Effector memory CD8-positive, alpha-beta T cell (primary cell): ENCODE measurements around the gene IFIT1.
"Not testable (repeated sequence)": the region's sequence is repeated elsewhere in the genome, so short reads cannot be mapped to it uniquely, and the experiment has no call there.

ENCODE experiments used
- ATAC-seq: fragments of 150-1000 bp; cut with Tn5 transposase; replicated peaks from 2 replicates; pipeline ENCODE4 v1.10.0; 2021; ENCODE audit warnings: mild to moderate bottlenecking, moderate library complexity
- DNase-seq, 3 experiments: peaks; one replicate each; pipeline ENCODE4 v3.0.0; 2021
- H3K27ac Mint-ChIP-seq, 2 donors: one replicate each; pipeline ENCODE4 v1.8.0; 2022; ENCODE audit warnings: mild to moderate bottlenecking in 2 of 2, mixed read lengths in 2 of 2, moderate library complexity in 2 of 2
- H3K27me3 Mint-ChIP-seq, 2 donors: one replicate each; pipeline ENCODE4 v1.8.0; 2022; ENCODE audit warnings: mixed read lengths in 2 of 2
- H3K36me3 Mint-ChIP-seq: one replicate; pipeline ENCODE4 v1.8.0; 2022; ENCODE audit warnings: mild to moderate bottlenecking, moderate library complexity, mixed read lengths; ENCODE audit not compliant: insufficient read depth
- H3K4me1 Mint-ChIP-seq, 2 donors: one replicate each; pipeline ENCODE4 v1.8.0; 2022; ENCODE audit warnings: low read depth in 2 of 2, mixed read lengths in 2 of 2
- H3K4me3 Mint-ChIP-seq, 2 donors: one replicate each; pipeline ENCODE4 v1.8.0; 2022; ENCODE audit warnings: mild to moderate bottlenecking in 2 of 2, mixed read lengths in 2 of 2, moderate library complexity in 2 of 2
- H3K9me3 Mint-ChIP-seq, 2 donors: one replicate each; pipeline ENCODE4 v1.8.0; 2022; ENCODE audit warnings: mixed read lengths in 2 of 2
- total RNA-seq, 9 experiments: gene quantifications; one replicate each; lab custom pipeline; 2026; lab: John Stamatoyannopoulos, UW

IFIT1 gene
- 0.46 to 35.2 (median 3.1) reads per million in 9 experiments for total RNA-seq

GRCh38 chr10:89391907-89392756 lies at the start of gene IFIT1:
TSS of gene IFIT1 (plus strand) at chr10:89392623. CDS start at chr10:89392713, 90 bp downstream.
- peaks cover 9% of the 10 kb centered on the region for H3K36me3 Mint-ChIP-seq
- H3K4me1 Mint-ChIP-seq, result peaks cover 10 to 16% of the 10 kb centered on the region in 2 donors
- peak within 1 kb of the TSS; percentile 83 to 96 for H3K4me3 Mint-ChIP-seq
- DNase-seq, result peak; percentile 14 to 36 (median 23)
- H3K9me3 Mint-ChIP-seq, result no peaks in the 10 kb centered on the region
- H3K27ac Mint-ChIP-seq, result peak within 1 kb of the TSS; percentile 89 to 93
- H3K27me3 Mint-ChIP-seq, result no peaks in the 10 kb centered on the region
- ATAC-seq, result peak; percentile 91

- no peak overlapping the region for H3K4me3 Mint-ChIP-seq
- H3K27ac Mint-ChIP-seq, result no peak overlapping the region
- peaks cover 2% of the 10 kb centered on the region for H3K36me3 Mint-ChIP-seq
- H3K27me3 Mint-ChIP-seq, result peaks cover 0 to 73% of the 10 kb centered on the region in 2 donors
- ATAC-seq (no peak), DNase-seq (no peak)
- H3K4me1 Mint-ChIP-seq, result no peaks in the 10 kb centered on the region
- H3K9me3 Mint-ChIP-seq, result no peaks in the 10 kb centered on the region
These were observed 49.2 kb upstream of the IFIT1 start for GRCh38 chr10:89343089-89343767.

GRCh38 chr10:89344156-89344555 lies 48.3 kb upstream of the IFIT1 start:
- Mint-ChIP-seq H3K27me3 (peaks cover 0 to 74% of the 10 kb centered on the region in 2 donors), H3K27ac (no peak overlapping the region), H3K9me3 (no peaks in the 10 kb centered on the region), H3K4me3 (no peak overlapping the region), H3K4me1 (no peaks in the 10 kb centered on the region), H3K36me3 (peaks cover 2% of the 10 kb centered on the region)
- DNase-seq (no peak), ATAC-seq (no peak)

GRCh38 chr10:89345367-89346000 lies 46.9 kb upstream of the IFIT1 start:
- Mint-ChIP-seq H3K4me3 (no peak overlapping the region), H3K36me3 (no peaks in the 10 kb centered on the region), H3K27me3 (peaks cover 0 to 71% of the 10 kb centered on the region in 2 donors), H3K9me3 (no peaks in the 10 kb centered on the region), H3K4me1 (no peaks in the 10 kb centered on the region), H3K27ac (no peak overlapping the region)
- DNase-seq (no peak), ATAC-seq (no peak)

- ATAC-seq (no peak), DNase-seq (no peak)
- peaks cover 0 to 75% of the 10 kb centered on the region in 2 donors for H3K27me3 Mint-ChIP-seq
- H3K9me3 Mint-ChIP-seq, result no peaks in the 10 kb centered on the region
- H3K36me3 Mint-ChIP-seq, result no peaks in the 10 kb centered on the region
- no peak overlapping the region for H3K4me3 Mint-ChIP-seq
- no peaks in the 10 kb centered on the region for H3K4me1 Mint-ChIP-seq
- no peak overlapping the region for H3K27ac Mint-ChIP-seq
These were observed 45.8 kb upstream of the IFIT1 start for GRCh38 chr10:89346405-89347254.

GRCh38 chr10:89347701-89348457 lies 44.5 kb upstream of the IFIT1 start:
- Mint-ChIP-seq H3K27me3 (peaks cover 10 to 81% of the 10 kb centered on the region in 2 donors), H3K4me3 (no peak overlapping the region), H3K9me3 (no peaks in the 10 kb centered on the region), H3K4me1 (peaks cover 0 to 3% of the 10 kb centered on the region in 2 donors), H3K36me3 (no peaks in the 10 kb centered on the region), H3K27ac (no peak overlapping the region)
- ATAC-seq, result no peak
- DNase-seq, result no peak

- Mint-ChIP-seq H3K4me1 (peaks cover 0 to 3% of the 10 kb centered on the region in 2 donors), H3K27me3 (peaks cover 16 to 81% of the 10 kb centered on the region in 2 donors), H3K4me3 (no peak overlapping the region), H3K36me3 (no peaks in the 10 kb centered on the region), H3K9me3 (no peaks in the 10 kb centered on the region), H3K27ac (no peak overlapping the region)
- ATAC-seq (no peak), DNase-seq (no peak)
These were observed 43.9 kb upstream of the IFIT1 start for GRCh38 chr10:89348481-89348880.

- Mint-ChIP-seq H3K9me3 (no peaks in the 10 kb centered on the region), H3K27ac (no peak overlapping the region), H3K4me1 (peaks cover 0 to 3% of the 10 kb centered on the region in 2 donors), H3K4me3 (no peak overlapping the region), H3K27me3 (peaks cover 16 to 81% of the 10 kb centered on the region in 2 donors), H3K36me3 (no peaks in the 10 kb centered on the region)
- ATAC-seq (no peak), DNase-seq (no peak)
These were observed 43.4 kb upstream of the IFIT1 start for GRCh38 chr10:89348975-89349374.

GRCh38 chr10:89350631-89351315 lies 41.6 kb upstream of the IFIT1 start:
- H3K27me3 Mint-ChIP-seq, result peaks cover 16 to 82% of the 10 kb centered on the region in 2 donors
- not testable (repeated sequence) for ATAC-seq, H3K36me3 Mint-ChIP-seq, H3K27ac Mint-ChIP-seq, DNase-seq, H3K4me1 Mint-ChIP-seq, H3K4me3 Mint-ChIP-seq, H3K9me3 Mint-ChIP-seq

GRCh38 chr10:89351412-89351779 lies 41.0 kb upstream of the IFIT1 start:
- no peak overlapping the region for H3K4me3 Mint-ChIP-seq
- no peaks in the 10 kb centered on the region for H3K9me3 Mint-ChIP-seq
- peaks cover 2% of the 10 kb centered on the region for H3K36me3 Mint-ChIP-seq
- DNase-seq, result no peak
- ATAC-seq, result no peak
- H3K27me3 Mint-ChIP-seq, result peaks cover 16 to 82% of the 10 kb centered on the region in 2 donors
- peaks cover 0 to 3% of the 10 kb centered on the region in 2 donors for H3K4me1 Mint-ChIP-seq
- no peak overlapping the region for H3K27ac Mint-ChIP-seq

GRCh38 chr10:89351780-89352597 lies 40.4 kb upstream of the IFIT1 start:
- Mint-ChIP-seq H3K27me3 (peaks cover 16 to 77% of the 10 kb centered on the region in 2 donors), H3K9me3 (no peaks in the 10 kb centered on the region), H3K4me1 (peaks cover 0 to 3% of the 10 kb centered on the region in 2 donors), H3K4me3 (no peak overlapping the region), H3K27ac (peak overlapping the region in 1 of 2 donors; percentile 35), H3K36me3 (peaks cover 2% of the 10 kb centered on the region)
- no peak for ATAC-seq
- DNase-seq, result no peak
